NCI-H446 treated with DMSO at 0.1 percent for 48 hours (cell line): Measurements from ENCODE around the gene CNEP1R1.
A peak's percentile ranks its signal among the peaks of the same experiment; 100 is the strongest.

Source experiments
- DNase-seq: peaks from one replicate; lab custom pipeline; 2025; lab: John Stamatoyannopoulos, UW

CNEP1R1 gene

DNA sequence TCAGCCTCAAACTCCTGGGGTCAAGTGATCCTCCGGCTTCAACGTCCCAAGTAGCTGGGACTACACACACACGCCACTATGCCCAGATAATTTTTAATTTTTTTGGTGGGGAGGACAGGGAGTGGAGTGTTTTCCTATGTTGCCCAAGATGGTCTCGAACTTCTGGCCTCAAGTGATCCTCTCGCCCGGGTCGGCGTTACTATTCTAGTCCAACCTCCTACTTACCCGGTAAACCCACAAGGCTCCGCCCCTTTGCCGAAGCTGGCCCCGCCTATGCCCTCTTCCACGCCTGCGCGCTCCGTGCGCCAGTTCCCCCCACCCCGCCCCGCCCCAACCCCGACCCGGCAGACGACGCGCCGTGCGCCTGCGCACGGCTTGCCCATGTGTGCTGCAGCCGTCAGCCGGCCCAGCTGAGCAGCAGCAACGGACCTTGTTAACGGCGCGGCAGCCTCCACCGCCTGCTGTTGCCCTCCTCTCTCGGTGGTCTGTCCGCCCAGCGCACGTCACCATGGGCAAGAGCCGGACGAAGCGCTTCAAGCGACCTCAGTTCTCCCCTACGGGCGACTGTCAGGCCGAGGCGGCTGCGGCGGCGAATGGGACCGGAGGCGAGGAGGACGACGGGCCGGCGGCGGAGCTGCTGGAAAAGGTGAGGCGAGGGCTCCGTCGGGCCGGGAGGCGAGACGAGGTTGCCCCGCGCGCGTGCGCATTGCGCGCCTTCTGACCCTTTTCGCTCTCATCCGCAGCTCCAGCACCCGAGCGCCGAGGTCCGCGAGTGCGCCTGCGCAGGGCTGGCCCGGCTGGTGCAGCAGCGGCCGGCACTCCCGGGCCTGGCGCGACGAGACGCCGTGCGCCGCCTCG lies 40.8 kb downstream of the CNEP1R1 start, which contains the start of gene HEATR3:
TSS of gene HEATR3 (plus strand) at position 347 of the 858 bp plus-strand sequence. CDS start at position 509, 162 bp downstream.
- DNase-seq = peak; percentile 52

DNA sequence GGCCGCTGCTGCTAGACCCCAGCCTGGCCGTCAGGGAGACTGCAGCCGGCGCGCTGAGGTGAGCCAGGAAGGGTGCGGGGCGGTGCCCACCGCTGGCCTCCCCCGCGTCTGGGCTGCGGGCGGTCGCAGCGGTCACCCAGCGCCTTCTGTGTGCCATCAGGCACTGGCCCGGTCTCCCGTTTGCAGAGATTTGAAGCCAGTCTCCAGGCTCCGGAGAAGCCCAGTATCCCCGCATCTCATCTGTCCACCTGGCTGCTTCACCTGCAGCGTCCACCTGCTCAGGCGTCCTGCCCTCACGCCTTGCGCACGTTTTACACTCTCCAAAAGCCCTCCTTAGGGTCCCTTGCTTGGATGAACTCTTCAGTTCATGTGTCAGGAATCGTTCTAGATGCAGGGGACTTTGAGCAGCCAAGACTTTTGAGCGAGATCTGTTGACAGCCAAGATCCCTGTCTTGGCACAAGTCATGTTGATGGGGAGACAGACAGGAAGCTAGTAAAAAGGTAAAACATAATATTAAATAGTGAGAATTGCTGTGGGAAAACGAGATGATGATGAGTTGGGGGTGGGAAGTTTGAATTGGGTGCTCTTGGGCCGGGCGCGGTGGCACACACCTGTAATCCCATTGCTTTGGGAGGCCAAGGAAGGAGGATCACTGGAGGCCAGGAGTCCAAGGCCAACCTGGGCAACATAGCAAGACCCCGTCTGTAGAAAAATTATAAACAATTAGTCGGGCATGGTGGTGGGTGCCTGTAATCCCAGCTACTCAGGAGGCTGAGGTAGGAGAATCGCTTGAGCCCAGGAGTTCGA lies 41.7 kb downstream of the CNEP1R1 start:
- DNase-seq = no peak

DNA sequence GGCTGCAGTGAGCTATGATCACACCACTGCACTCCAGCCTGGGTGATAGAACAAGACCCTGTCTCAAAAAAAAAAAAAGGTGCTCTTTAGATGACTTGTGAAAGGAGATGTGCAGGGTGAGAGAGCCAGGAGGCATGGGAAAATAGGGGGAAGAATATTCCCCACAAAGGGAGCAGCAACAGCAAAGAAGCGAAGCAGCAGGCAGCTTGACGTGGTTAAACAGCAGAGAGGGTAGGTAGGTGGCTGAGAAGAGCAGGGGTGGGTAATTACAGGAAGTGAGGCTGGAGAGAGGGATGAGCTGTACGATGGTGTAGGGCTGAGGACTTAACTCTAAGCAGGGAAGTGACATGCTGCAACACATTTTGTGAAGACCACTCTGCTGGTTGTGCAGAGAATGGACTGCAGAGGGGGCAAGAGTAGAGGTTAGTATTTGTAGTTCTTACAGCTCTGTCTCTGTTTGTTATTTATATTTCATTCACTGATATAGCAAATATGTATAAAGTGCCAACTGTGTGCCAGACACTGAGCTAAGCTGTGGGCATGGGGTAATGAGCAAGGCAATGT lies 42.3 kb downstream of the CNEP1R1 start:
- DNase-seq = no peak

DNA sequence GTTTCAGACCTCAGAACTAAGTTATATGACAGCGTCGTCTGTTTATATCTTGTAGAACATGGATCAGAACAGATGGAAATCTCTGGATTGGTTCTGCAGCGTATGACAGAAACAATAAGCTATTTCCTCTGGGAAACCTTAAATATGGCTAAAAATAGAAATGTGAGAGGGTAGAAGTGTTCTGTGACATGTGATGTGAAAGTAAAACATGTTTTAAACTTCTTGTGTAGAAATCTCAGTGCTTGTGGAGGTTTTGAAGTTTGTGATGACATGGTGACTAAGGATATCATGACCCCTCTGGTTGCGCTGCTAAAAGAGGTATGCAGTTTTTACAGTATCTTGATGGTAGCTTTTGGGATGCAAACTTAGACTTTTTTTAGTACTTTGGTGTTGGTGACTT lies 43.5 kb downstream of the CNEP1R1 start:
- DNase-seq = no peak

DNA sequence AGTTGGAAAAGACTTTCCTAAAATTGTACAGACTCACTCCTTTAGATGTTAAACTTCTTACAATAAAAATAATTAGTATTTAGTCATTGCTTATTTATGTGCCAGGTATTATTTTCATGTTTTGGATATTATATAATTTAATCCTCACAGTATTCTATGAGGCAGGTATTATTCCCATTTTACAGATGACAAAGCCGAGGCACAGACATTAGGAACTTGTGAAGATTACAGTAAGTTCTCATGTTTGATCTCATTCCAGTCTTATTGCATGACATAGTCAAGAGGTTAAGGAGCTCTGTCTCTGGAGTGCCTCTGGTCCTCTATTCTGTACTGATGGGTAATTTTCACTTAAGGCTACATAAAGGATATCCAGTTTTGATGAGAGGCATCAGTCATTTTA lies 44.0 kb downstream of the CNEP1R1 start:
- no peak for DNase-seq

DNA sequence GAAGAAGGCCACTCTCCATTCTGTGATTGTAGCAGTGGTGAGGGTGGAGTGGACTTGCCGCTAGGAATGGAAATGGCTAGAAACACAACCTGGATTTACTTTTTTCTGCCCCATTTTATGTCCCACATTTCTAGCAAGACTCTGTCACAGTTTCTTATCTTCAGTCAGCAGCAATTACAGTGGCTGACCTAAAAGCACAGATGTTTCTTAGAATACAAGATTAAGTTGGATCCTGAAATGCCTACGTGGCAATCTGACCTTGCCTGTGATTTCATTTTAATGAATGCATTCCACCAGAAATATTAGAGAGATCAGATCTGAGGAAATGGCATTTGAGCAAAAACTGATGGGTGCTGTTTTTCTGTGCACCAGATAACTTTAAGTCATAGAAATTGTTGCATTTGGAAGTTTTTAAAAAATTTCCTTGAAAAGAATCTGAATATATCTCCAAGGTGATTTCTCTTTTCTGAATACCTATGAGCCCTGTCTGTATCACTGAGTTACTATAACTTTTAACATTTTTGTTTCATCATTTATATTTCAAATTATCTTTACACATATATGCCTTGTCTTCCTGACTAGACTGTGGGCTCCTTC lies 46.1 kb downstream of the CNEP1R1 start:
- no peak for DNase-seq

DNA sequence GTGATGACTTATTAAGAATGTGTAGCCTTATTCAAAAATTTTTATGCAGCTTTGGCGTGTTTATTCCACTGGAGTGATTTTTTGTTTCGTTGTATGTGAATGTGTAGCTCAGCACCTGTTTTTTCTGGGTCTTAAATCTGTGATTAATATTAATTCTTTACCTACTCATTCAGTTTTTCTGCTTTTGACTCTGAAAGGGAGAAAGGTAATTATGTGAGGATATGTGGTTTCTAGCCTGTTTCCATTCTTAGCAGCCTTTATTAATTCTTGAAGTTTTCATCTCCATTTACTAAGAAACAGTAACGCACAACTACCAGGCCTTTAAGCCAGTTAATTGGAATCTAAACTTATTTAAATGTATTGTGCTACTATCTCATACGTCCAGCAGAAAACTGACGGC lies 47.7 kb downstream of the CNEP1R1 start:
- DNase-seq = no peak

DNA sequence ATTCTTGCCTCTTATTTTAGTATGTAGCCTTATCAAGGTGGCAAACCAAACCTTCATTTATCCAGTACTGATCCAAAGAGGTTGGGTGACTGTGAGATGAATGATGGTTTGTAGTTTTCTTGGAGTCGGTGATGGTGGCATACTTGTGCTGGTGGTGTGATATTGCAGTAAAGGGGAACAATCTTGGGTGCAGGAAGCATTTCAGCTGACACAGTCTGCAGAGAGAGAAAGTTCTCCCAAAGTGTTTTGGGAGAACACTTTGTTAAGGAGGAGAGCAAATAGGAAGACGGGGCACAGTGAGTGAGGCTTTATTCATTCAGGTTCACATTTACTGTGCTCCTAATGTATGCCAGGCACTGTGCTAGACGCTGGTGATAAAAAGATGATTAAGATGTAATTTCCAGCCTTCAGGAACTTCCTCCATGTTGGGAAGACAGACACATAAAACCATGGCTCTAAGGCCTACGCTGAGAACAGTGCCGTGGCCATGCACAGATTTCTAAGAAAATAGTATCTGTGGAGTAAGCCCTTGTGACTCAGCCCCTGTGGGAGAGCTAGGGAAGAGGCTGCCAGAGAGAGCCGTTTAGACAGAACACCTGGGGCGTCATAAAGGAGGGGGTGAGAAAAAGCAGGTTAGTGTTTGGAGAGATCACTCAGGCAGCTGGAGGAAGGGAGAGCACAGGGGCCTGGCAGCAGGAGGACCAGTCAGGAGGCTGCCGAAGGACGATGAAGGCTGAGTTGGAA lies 54.5 kb downstream of the CNEP1R1 start:
- DNase-seq = no peak

DNA sequence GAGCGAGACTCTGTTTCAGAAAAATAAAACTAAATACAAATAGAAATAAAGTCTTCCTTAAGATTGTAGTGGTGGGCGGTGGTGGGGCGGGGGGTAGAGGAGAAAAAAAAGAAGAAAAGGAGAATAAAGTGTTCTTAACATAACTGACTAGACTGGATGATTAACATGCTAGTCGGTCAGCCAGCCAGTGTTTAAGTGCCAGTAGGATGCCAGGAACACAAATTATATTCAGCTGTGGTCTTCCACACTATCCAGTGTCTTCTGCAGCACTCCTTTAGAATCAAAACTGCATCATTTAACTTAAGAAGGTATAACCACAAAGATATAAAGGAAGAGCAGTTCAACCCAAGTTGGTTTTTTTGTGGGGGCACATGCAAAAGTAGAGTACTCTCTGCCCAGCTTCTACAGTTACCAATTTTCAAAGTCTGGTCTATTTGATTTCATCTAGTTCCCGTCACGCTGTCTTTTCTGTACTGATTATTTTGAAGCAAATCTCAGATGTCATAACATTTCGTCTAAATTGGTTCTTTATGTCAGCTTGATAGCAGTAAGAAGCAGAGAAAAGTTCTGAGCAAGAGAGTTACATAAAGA lies 56.5 kb downstream of the CNEP1R1 start:
- DNase-seq = no peak

DNA sequence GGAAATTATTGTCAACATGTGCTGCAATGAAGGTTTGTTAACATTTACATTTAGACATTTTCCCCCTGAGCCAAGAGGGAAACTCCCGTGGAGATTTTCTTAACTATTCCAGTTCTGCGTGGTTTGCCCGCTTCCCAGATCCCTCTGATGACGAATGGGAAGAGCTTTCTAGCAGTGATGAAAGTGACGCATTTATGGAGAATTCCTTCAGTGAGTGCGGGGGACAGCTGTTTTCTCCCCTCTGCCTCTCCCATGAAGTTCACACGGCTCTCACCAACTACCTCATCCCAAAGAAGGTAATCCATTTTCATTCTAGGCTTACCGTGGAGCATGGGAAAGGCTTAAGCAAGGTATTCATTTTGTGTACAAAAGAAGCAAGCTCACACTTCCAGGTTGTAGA lies 59.0 kb downstream of the CNEP1R1 start:
- no peak for DNase-seq

DNA sequence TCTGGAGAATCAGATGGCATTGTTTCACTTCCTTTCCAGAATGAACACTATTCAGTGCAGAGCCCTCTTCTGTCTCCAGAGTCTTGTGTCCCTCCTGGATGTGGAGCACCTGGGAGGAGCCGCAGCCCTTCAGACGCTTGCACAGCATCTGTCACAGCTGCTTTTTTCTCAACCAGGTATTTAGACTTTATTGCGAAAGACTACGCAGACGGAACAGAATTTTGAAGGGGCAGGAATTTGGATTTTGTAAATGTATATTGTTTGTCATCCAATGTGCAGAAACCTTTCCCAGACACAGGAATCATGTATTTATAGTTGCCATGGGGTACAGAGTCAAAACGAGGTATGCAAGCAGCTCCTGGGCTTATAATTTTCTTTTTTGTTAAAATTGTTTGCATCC lies 61.2 kb downstream of the CNEP1R1 start:
- no peak for DNase-seq
